GM19452 (cell line): ENCODE measurements around the gene TM4SF1.

Experiments
- ATAC-seq: cut with Tn5 transposase; IDR thresholded peaks from one replicate; pipeline ENCODE4 v1.9.1; 2021; ENCODE audit not compliant: unreplicated experiment

Gene TM4SF1, protein sequence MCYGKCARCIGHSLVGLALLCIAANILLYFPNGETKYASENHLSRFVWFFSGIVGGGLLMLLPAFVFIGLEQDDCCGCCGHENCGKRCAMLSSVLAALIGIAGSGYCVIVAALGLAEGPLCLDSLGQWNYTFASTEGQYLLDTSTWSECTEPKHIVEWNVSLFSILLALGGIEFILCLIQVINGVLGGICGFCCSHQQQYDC

DNA sequence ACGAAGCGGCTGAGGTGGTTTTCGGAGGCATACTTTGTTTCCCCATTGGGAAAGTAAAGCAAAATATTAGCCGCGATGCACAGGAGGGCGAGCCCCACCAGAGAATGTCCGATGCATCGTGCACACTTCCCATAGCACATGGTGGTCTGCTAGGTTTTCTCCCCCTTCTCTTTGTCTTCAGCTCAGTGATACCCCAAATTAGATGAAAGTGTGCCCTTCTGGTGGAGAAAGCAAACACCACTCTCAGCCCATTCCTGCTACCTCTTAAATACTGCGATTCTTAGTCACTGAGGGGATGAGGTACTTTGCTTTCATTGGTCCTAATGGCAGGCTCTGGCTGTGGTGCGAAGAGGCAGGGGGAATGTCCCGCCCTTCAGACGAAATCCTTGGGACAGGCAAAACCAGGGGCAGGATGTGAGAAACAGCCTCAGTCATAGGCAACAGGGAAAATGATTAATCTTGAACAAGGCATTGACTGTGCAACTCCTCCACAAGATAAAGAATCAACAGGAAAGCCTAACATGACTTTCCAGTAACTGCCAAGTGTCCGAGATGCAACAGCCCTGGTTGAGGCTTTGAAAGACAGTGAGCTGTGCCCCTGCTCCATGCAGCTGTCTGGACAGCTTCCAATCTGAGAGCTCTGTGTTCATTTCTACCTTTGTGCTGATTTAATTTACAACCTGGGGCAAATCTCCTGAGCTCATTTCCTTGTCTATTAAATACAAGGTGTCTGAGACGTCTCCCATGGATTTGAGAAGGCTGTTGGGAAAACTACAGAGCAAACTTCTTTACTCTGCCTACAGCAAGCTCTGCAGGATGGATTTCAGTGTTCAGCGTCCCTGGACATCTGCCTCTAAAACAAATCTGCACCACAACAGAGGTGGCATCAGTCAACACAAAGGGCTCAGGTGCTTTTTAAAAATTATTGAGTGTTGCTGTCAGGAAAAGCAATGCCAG, at the start of gene TM4SF1:
TM4SF1 (minus strand) TSS at position 242 of the 957 bp plus-strand sequence; CDS start at position 140, 102 bp downstream.
- no peak for ATAC-seq

DNA sequence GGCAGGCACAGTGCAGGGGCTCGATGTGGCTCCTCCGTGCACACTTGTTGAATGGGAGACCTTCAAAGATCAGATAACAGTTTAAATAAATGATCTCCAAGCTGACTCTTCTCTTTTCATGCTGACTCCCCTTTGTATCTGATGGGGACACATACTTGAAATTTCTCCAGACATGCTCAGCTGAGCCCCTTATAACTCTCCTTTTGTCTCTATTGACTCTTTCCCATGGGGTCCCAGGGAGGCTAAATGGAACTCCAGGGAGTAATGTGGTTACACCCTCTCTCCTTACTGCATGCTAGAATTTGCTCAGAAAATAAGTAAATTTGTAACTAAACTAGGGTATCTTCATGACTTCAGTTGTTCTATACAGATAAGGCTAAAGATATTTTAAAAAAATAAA, 48.9 kb upstream of the TM4SF1 start:
- ATAC-seq: no peak

DNA sequence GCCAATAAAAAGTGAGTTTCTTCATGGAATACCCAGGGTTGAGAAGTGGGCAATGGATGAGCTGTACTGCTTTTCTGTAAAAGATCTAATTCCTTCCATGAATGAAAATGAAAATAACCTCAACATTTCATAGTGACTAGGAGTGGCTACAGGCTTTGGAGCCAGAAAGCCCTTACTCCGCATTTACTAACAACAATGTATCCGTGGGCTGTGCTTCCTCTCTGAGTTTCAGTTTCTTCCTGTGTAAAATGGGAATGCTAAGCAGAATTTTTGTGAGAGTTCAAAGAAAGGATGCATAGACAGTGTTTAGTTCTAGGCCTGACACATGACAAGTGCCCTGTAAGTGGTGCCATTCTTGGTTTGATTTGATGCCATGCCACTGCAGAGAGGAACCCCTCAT, 47.5 kb upstream of the TM4SF1 start:
- ATAC-seq: no peak

DNA sequence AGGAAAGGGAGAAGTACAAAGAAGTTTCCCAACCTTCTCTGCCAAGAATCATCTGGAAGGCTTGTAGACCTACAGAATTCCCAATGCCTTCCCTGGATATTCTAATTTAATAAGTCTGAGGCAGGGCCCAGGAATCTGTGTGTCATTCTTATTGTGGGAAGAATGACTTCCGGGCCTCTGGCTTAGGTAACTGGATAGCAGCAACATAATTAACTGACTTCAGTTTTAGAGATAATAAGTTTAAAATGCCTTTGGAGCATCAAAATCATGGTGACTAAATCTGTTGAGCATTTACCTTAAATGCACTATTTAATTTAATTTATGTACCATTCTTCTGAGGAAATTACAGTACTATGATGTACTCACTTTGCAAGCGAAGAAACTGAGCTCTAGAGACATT, 44.3 kb upstream of the TM4SF1 start:
- ATAC-seq: no peak

DNA sequence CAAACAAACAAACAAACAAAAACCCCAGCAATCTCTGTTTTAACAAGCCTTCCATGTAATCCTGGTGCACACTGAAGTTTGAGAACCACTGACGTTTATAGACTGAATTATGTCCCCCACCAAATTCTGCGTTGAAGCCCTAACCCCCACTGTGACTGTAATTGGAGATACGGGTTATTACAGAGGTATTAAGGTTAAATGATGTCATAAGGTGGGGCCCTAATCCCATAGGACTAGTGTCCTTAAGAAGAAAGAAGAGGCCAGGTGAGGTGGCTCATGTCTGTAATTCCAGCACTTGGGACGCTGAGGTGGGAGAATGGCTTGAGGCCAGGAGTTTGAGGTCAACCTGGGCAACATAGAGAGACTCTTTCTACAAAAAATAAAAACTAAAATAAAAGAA, 42.4 kb upstream of the TM4SF1 start:
- ATAC-seq: no peak

DNA sequence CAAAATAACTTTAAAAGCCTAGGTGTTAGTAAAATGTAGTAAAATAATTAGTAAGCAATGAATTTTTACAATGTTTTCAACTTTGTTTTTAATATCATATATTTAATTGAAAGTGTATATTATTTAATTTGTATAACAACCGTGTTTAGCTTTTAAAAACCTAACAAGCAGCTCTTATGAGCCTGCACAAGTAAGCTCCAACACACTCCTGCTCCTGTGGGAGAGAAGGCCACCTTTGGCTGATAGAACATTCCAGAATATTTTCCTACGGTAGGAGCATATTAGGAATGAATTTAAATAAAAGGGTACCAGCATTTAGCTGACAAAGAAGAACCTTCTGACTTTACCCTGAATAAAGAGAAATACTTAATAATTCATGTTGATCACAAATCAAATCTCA, 40.3 kb upstream of the TM4SF1 start:
- no peak for ATAC-seq

DNA sequence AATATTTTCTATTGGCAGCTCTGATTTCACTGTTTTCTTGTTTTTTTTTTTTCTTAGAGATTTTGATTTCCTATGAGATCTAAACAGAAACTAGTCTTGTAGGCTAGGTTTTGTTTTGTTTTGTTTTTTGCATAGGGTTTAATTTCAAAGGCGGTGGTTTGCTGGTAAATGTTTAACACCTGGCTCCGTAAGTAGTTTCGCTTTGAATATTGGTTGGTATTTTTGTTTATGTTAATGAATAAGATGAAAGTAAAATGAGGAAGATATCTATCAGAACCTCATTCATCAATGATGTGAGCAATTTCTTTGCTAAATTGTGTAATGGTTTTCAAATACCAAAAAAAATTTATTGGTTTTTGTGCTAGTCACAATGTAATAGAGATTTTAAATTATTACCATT, 39.7 kb upstream of the TM4SF1 start:
- no peak for ATAC-seq

DNA sequence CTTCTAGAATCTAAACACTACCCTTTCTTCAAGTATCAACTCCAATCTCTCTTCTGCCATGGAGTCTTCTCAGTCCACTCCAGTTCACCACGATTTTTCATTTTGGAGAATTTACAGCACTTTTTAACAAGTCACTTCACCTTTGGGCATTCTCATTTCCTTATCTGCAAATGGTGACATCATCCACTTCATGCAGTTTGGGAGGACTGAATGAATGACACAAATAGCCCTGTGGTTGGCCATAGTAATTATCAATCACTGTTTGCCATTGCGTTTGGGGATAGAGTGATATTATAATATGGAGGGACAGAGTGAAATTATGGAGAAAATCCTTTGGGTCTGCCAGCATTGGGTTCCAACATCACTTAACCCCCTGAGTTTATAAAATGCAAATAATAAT, 38.0 kb upstream of the TM4SF1 start:
- no peak for ATAC-seq

DNA sequence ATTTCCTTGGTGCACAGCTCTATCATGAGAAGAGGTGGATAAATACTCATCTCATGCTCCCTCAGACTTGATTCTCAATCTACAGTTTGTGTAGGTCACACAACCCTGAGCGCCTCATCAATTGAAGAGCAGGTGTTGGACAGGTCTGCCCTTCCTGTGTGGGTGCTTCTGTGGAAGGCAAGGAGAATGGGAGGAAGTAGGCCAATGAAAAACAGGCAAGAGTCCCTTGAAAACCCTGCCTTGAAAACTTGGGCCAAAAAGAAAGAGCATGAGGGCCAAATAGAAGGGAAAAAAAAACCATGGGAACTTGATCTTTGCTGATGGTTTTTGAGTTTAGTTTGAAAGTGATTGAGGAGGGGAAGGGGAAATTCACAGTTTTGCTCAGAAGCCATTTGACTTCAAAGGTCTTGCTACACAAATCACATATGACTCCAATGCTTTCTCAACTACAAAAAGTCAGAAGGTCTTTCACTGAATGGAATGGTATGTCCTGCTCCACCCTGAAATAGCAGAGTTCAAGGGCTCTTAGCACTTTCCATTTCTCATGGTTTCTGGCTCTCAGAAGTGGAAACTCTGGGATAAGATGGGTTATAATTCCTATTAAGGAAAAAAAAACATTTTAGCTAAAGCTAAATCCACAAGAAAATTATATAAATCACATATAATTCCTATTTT, 37.2 kb upstream of the TM4SF1 start:
- no peak for ATAC-seq

DNA sequence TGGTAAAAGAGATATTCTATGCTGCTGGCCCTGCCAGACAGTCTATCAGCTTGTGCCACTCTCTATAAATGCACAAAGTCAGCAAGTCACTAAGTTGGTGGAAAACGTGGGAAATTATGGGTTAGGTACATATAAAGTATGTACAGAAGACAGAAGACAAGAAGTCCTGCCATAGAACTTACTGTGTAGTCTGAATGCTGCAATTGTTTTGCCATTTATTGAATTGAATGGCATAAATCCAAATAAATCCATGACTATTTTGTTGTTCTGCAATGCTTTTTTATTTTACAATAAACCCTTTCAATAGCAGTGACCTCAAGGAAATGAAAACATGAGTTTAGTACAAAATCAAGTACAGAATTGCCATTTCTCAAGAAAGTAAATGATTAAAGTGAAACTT, 34.1 kb upstream of the TM4SF1 start:
- no peak for ATAC-seq

DNA sequence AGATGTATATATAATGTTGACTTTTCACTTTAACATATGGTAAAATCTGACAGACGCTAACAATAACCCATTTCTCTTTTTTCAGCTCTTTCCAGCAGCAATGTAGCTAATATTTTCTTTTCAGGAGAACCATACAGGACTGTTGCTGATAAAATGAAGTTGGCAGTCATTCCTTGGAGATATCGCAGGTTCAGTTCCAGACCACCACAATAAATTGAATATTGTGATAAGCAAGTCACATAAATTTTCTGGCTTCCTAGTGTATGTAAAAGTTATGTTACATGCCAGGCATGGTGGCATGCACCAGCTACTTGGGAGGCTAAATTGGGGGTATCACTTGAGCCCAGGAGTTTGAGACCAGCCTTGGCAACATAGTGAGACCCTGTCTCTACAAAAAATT, 31.9 kb upstream of the TM4SF1 start:
- no peak for ATAC-seq

DNA sequence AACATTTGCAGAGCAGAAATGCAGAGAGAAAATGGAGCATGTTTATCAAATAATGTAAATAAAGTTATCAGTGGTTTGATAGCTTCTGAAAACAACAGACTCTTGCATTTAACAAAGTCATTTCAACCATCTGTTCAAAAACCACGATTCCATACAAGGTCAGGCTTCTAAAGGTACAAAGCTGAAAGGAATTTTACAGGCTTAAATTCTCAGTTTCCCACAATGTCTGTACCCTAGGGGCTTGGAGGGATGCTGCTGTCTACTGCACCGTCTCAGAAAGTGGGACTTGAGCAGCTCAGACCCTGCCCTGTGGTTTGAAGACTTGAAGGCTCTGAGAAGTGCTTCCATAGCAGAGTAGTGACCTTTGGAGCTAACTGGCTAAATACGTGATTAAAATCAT, 30.4 kb upstream of the TM4SF1 start:
- no peak for ATAC-seq

DNA sequence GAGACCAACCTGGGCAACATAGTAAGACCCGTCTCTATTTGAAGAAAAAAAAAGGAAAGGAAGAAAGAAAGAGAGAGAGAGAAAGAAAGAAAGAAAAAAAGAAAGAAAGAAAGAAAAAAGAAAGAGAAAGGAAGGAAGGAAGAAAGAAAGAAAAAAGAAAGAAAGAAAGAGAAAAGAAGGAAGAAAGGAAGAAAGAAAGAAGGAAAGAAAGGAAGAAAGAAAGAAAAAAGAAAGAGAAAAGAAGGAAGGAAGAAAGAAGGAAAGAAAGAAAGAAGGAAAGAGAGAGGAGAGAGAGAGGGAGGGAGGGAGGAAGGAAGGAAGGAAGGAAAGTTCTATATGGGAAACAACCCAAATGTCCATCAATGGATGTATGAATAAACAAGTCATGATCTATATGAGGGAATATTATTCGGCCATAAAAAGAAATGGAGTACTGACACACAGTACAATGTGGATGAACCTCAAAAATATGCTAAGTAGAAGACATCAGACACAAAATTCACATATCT, 28.8 kb upstream of the TM4SF1 start:
- ATAC-seq: no peak

DNA sequence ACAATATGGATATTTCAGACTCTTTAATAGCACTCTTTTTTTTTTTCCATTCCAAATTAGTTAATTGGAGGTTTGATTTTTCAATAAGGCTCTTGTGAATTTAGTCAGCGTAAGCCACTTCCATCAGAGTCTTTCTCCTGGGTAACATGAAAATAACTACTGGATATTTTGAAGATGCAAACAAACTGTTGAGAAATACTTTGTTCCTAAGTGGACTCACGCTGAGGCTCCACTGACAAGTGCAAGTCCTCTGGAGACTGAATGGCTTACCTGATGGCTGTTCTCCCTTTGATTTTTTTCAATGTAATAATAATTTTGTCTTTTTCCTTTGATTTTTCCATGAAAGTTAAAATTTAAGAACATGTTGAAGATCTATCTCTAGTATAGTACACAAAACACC, 26.0 kb upstream of the TM4SF1 start:
- no peak for ATAC-seq

DNA sequence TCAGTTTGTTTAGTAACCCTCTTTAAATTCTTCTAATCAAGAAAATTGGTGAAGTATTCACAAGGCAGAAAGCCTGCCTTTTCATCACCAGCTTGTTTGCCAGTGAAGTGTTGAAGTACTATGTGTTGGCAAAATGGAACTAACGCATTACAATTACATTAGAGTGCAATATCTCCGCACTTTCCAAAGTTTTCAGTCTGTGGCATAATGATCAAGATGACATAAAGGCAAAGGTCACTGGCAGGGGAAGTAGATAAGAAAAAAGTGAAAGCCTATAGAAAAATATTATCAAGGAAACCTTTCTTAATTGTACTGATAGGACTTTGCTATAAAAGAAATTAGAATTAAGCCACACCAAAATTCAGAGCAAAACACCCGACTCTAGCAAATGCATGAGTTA, 25.0 kb upstream of the TM4SF1 start:
- ATAC-seq: no peak

DNA sequence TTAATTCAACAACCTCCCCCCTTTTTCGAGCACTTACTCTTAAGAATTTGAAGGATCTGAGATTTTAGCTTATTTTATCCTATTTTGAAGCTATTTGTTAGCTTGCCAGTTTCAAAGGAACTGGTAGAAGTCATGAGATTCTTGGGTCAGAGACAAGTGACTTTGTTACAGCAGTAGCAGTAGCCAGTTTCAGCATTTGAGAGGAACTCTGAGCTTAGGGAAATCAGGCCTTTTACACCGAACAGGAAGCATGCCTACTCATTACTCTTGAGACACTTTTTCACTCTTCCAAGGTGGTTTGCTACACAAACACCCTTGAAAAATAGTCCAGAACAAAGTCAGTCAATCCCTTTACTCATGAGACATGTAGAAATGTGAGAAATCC, 24.5 kb upstream of the TM4SF1 start:
- ATAC-seq: no peak

DNA sequence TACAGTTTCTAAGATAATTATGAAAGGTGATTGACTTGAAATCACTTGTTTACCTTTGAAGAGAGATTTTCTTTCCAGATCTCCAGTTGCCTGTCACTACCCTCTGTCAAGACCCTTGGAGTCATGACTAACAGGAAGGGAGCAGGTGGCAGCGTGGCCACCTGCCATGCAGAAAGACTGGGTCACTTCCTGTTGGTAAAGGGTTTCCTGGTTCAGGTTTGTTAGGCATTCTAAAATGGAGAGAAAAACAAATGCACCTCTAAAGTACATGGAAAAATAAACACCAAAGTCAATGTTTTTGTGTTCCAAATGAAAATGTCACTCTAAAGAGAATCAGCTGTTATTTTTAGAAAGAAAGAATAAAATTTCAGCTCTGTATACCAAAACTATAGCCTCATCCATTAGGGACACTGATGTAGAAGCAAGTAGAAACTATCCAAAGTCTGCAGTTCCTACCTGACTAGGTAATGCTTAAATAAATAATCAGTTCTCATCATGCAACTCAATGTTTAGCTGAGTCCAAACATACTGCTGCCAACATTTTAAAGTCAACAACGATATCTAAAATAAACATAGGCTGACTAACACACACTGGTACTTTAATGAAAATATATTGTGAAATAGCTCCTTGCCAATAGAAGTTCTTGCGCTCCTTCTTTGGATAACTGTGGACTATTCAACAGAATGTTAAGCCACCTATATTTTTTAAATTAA, 23.9 kb upstream of the TM4SF1 start:
- ATAC-seq: no peak

DNA sequence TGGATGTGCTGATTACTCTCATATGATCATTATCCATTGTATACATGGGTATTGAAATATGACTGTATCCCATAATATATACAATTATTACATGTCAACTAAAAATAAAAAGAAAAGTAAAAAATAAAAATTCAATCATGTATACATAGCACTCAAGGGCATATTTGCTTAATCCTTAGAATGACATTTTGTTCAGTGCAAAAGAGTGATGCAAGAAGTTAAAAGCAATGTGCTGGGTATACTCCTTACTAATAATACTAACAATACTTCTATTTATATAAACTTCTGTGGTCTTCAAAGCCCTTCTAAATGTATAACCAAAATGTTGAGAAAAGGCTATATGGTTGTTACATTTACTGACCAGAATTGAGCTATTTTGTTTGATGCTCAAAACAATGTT, 23.2 kb upstream of the TM4SF1 start:
- no peak for ATAC-seq

DNA sequence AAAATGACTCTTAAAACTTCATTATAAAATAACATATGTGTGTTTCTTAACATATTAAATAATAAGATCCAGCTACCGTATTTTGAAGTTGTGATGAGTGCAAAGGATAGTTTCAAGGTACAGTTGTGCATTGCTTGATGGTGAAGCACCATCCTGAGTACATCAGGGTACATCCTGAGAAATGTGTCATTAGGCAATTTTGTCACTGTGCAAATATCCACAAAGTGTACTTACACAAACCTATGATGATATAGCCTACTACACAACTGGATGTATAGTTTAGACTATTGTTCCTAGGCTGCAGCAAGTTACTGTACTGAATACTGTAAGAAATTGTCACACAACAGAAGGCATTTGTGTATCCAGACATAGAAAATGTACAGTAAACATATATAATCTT, 20.8 kb upstream of the TM4SF1 start:
- no peak for ATAC-seq

DNA sequence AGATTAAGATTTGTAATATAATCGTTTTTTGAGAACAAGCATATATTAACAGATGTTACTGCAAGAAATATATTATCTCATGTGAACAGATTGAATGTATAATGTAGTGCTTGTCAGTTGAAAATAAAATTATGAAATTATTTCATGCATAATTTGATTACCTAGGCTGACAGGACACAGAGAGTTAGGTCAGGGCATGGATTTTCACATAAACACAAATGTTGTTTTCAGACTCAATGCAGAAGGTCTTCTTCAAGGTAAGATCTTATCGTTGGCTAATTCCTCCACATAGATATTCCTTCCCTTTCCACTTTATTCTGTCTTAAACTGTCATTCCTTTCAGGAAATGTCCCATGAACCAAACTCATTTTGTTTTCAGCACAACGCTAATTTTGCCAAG, 20.1 kb upstream of the TM4SF1 start:
- ATAC-seq: no peak

DNA sequence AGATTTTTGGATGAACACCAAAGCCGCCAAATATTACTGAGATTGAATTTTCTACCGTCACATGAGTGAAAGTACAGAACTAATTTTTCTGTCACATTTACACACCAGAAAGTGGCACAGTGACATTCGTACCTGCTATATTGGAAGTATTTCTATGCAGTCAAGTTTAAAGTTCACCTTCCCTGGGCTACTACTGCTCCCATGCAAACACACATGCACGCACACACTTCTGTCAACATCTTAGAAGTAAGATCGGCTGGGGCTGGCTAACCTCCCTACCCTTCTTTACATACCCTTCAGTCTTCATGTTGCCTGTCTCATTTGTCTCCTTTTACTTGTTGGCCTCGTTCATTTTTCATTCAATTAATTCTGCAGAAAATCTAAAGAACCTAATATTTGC, 19.0 kb upstream of the TM4SF1 start:
- no peak for ATAC-seq
